Neural progenitor cell (in vitro differentiated cells): Measurements from ENCODE around the gene GCNA.
"Not testable (repeated sequence)": the region's sequence is repeated elsewhere in the genome, so short reads cannot be mapped to it uniquely, and the experiment has no call there.

Experiments used
- CTCF ChIP-seq: fragments of 200-600 bp; sonication (generic); IDR thresholded peaks from 2 replicates; pipeline ENCODE4 v1.5.1; 2017; ENCODE audit warnings: antibody characterized with exemption, mild to moderate bottlenecking
- EZH2 ChIP-seq: fragments of 200-600 bp; sonication (generic); IDR thresholded peaks from 2 replicates; pipeline ENCODE4 v1.6.1; 2017; ENCODE audit warnings: antibody characterized with exemption, mild to moderate bottlenecking, moderate library complexity

GRCh38 chrX:71644406-71644805 is 66.2 kb downstream of the GCNA start:
- TF ChIP-seq EZH2, CTCF: not testable (repeated sequence)
